Activated CD4-positive, alpha-beta T cell treated with anti-CD3 and anti-CD28 coated beads, Interleukin-10, Interleukin-2, amounts not matched to agents 100 ng/mL and 50 ng/mL, durations not matched to agents 16 hours and 8 hours (primary cell): ENCODE measurements around the gene PPDPF.
"Not testable (repeated sequence)": the region's sequence is repeated elsewhere in the genome, so short reads cannot be mapped to it uniquely, and the experiment has no call there.

Experiments
- DNase-seq: peaks from one replicate; pipeline ENCODE4 v3.0.0-alpha.2; 2020

The PPDPF gene

GRCh38 chr20:63500902-63501817, 19.4 kb upstream of the PPDPF start:
- DNase-seq = no peak

GRCh38 chr20:63501818-63502670, 18.5 kb upstream of the PPDPF start:
- no peak for DNase-seq

GRCh38 chr20:63502671-63503172, 17.8 kb upstream of the PPDPF start:
- no peak for DNase-seq

- no peak for DNase-seq
Measured at GRCh38 chr20:63503524-63503923, 17.0 kb upstream of the PPDPF start.

GRCh38 chr20:63504642-63505041, 15.9 kb upstream of the PPDPF start:
- DNase-seq = no peak

GRCh38 chr20:63505281-63505680, 15.3 kb upstream of the PPDPF start:
- no peak for DNase-seq

GRCh38 chr20:63505723-63506122, 14.8 kb upstream of the PPDPF start:
- no peak for DNase-seq

GRCh38 chr20:63507083-63507743, 13.4 kb upstream of the PPDPF start:
- no peak for DNase-seq

GRCh38 chr20:63508072-63508768, 12.3 kb upstream of the PPDPF start:
- no peak for DNase-seq

- DNase-seq = no peak
Measured at GRCh38 chr20:63509088-63509564, 11.4 kb upstream of the PPDPF start.

GRCh38 chr20:63513207-63513606, 7.4 kb upstream of the PPDPF start:
- DNase-seq = no peak

- DNase-seq = not testable (repeated sequence)
Measured at GRCh38 chr20:63514520-63514919, 6.0 kb upstream of the PPDPF start.

- no peak for DNase-seq
Measured at GRCh38 chr20:63517376-63518309, 2.9 kb upstream of the PPDPF start.

- DNase-seq = no peak
Measured at GRCh38 chr20:63518351-63518861, 2.2 kb upstream of the PPDPF start.

- DNase-seq = no peak
Measured at GRCh38 chr20:63518946-63519667, 1.5 kb upstream of the PPDPF start.

- DNase-seq = peak; percentile 60
Measured at GRCh38 chr20:63519668-63520503, 679 bp upstream of the PPDPF start.

GRCh38 chr20:63520934-63521601, 503 bp downstream of the PPDPF start:
- DNase-seq = peak; percentile 80

- no peak for DNase-seq
Measured at GRCh38 chr20:63521602-63522001, 1.0 kb downstream of the PPDPF start.
